GM23338 (cell line): ENCODE measurements around the gene AMOTL1. TPM values are rescaled to one million over a fixed set of nuclear protein-coding genes. Genes with fewer than 3 reads are reported as not detected.

Experiments used
- ATAC-seq: fragments of 200-7000 bp; cut with Tn5 transposase; 3 replicates; pipeline ENCODE4 v1.9.1; 2020
- DNase-seq: peaks from one replicate; pipeline ENCODE4 v3.0.0-alpha.2; 2015; ENCODE audit warnings: low spot score
- H2AFZ ChIP-seq: fragments of 200-600 bp; sonication (generic); 2 replicates; pipeline ENCODE4 v1.8.0; 2016; ENCODE audit warnings: antibody characterized with exemption, mild to moderate bottlenecking, moderate library complexity
- H3F3A ChIP-seq: fragments of 200-600 bp; sonication (generic); replicated peaks from 2 replicates; pipeline ENCODE4 v1.8.0; 2017; ENCODE audit warnings: antibody characterized with exemption, mixed run types, low read depth
- H3K27ac ChIP-seq: fragments of 200-600 bp; sonication (generic); 2 replicates; pipeline ENCODE4 v1.6.1; 2016; ENCODE audit warnings: low read depth
- H3K27me3 ChIP-seq: fragments of 200-600 bp; sonication (generic); 2 replicates; pipeline ENCODE4 v1.8.0; 2016; ENCODE audit warnings: mild to moderate bottlenecking, mixed run types, moderate library complexity; ENCODE audit not compliant: insufficient read depth
- H3K36me3 ChIP-seq: fragments of 200-600 bp; sonication (generic); 2 replicates; pipeline ENCODE4 v1.8.0; 2016; ENCODE audit warnings: mild to moderate bottlenecking; ENCODE audit not compliant: insufficient read depth
- H3K4me1 ChIP-seq: fragments of 200-600 bp; sonication (generic); 2 replicates; pipeline ENCODE4 v1.8.0; 2016; ENCODE audit warnings: mild to moderate bottlenecking, moderate library complexity; ENCODE audit not compliant: insufficient read depth
- H3K4me2 ChIP-seq: fragments of 200-600 bp; sonication (generic); 2 replicates; pipeline ENCODE4 v1.7.1; 2017; ENCODE audit warnings: mixed run types
- H3K4me3 ChIP-seq: fragments of 200-600 bp; sonication (generic); 2 replicates; pipeline ENCODE4 v1.6.1; 2016; ENCODE audit warnings: mixed run types
- H3K79me2 ChIP-seq: fragments of 200-600 bp; sonication (generic); replicated peaks from 2 replicates; pipeline ENCODE4 v1.8.0; 2017; ENCODE audit warnings: mild to moderate bottlenecking; ENCODE audit not compliant: insufficient read depth
- H3K9me2 ChIP-seq: fragments of 200-600 bp; sonication (generic); 2 replicates; pipeline ENCODE4 v1.8.0; 2017; ENCODE audit not compliant: insufficient read depth
- H4K20me1 ChIP-seq: fragments of 200-600 bp; sonication (generic); replicated peaks from 2 replicates; pipeline ENCODE4 v1.8.0; 2017; ENCODE audit warnings: mild to moderate bottlenecking; ENCODE audit not compliant: insufficient read depth
- H3K27ac Mint-ChIP-seq: 2 replicates; pipeline ENCODE4 v1.8.0; 2020; ENCODE audit warnings: inconsistent platforms, mild to moderate bottlenecking, moderate library complexity, mixed read lengths
- H3K27me3 Mint-ChIP-seq: 3 replicates; pipeline ENCODE4 v1.8.0; 2022; ENCODE audit warnings: low read depth, mild to moderate bottlenecking, moderate library complexity, mixed read lengths, inconsistent platforms; ENCODE audit not compliant: insufficient read depth, poor library complexity
- H3K36me3 Mint-ChIP-seq: 3 replicates; pipeline ENCODE4 v1.8.0; 2021; ENCODE audit warnings: low read depth, mild to moderate bottlenecking, inconsistent platforms, moderate library complexity, mixed read lengths
- H3K4me1 Mint-ChIP-seq: 3 replicates; pipeline ENCODE4 v1.8.0; 2020; ENCODE audit warnings: mild to moderate bottlenecking, inconsistent platforms, mixed read lengths
- H3K4me3 Mint-ChIP-seq: 3 replicates; pipeline ENCODE4 v1.8.0; 2021; ENCODE audit warnings: moderate library complexity, mild to moderate bottlenecking, inconsistent platforms, mixed read lengths
- H3K9me3 Mint-ChIP-seq: 3 replicates; pipeline ENCODE4 v1.8.0; 2020; ENCODE audit warnings: moderate library complexity, mild to moderate bottlenecking, inconsistent platforms, mixed read lengths
- CREB1 ChIP-seq: fragments of 250-450 bp; sonication (Bioruptor Pico); IDR thresholded peaks from 2 replicates; pipeline ENCODE4 v1.5.0; 2020; ENCODE audit warnings: low read depth, mild to moderate bottlenecking, moderate library complexity
- ETS1 ChIP-seq: IDR thresholded peaks from 2 replicates; pipeline ENCODE4 v1.6.1; 2016; ENCODE audit warnings: antibody characterized with exemption
- EZH2phosphoT487 ChIP-seq: fragments of 200-600 bp; sonication (generic); IDR thresholded peaks from one replicate; pipeline ENCODE4 v1.8.1; 2018; ENCODE audit warnings: antibody characterized with exemption; ENCODE audit not compliant: unreplicated experiment
- JUNB ChIP-seq: IDR thresholded peaks from one replicate; pipeline ENCODE4 v1.6.1; 2016; ENCODE audit warnings: antibody characterized with exemption; ENCODE audit not compliant: unreplicated experiment
- POLR2AphosphoS5 ChIP-seq: IDR thresholded peaks from 2 replicates; pipeline ENCODE4 v1.6.1; 2016; ENCODE audit warnings: antibody characterized with exemption, low read depth
- REST ChIP-seq: IDR thresholded peaks from one replicate; pipeline ENCODE4 v1.6.1; 2018; ENCODE audit warnings: antibody characterized with exemption; ENCODE audit not compliant: unreplicated experiment
- STAT1 ChIP-seq: IDR thresholded peaks from one replicate; pipeline ENCODE4 v1.6.1; 2016; ENCODE audit warnings: antibody characterized with exemption; ENCODE audit not compliant: unreplicated experiment
- ZNF114 ChIP-seq: fragments of 250-450 bp; sonication (Bioruptor Pico); IDR thresholded peaks from 2 replicates; pipeline ENCODE4 v1.5.0; 2020; ENCODE audit warnings: mild to moderate bottlenecking, moderate library complexity
- ZNF331 ChIP-seq: fragments of 250-450 bp; sonication (Bioruptor Pico); IDR thresholded peaks from 2 replicates; pipeline ENCODE4 v1.5.0; 2020; ENCODE audit warnings: low read depth, mild to moderate bottlenecking, moderate library complexity
- ZNF462 ChIP-seq: fragments of 250-450 bp; sonication (Bioruptor Pico); IDR thresholded peaks from 2 replicates; pipeline ENCODE4 v1.5.0; 2020; ENCODE audit warnings: mild to moderate bottlenecking, moderate library complexity
- polyA plus RNA-seq: library from polyadenylated mRNA; unstranded; fragments of >200 nt; fragmentation: Nextera tagmentation; extraction: Ambion mirVana; gene quantifications from 2 replicates; pipeline ENCODE4 v1.2.1, GENCODE V29; 2016
- total RNA-seq: library from RNA; depleted of rRNA; stranded (reverse); fragments of >200 nt; shearing (Covaris generic); gene quantifications from 2 replicates; pipeline ENCODE4 v1.2.3, GENCODE V29; 2014

Gene AMOTL1
- total and polyA plus RNA-seq, 2 experiments from 2014 or later: 4.3 to 18.7 TPM

GRCh38 chr11:94870422-94870821 is 102.3 kb downstream of the AMOTL1 start:
- Histone ChIP-seq H3K4me2 (no peak overlapping the region), H3K27ac (no peak overlapping the region), H3K36me3 (no peaks in the 10 kb centered on the region), H3K9me2 (no peaks in the 10 kb centered on the region), H4K20me1 (no peaks in the 10 kb centered on the region), H2AFZ (no peak overlapping the region), H3K27me3 (no peaks in the 10 kb centered on the region), H3K79me2 (no peaks in the 10 kb centered on the region), H3F3A (no peaks in the 10 kb centered on the region), H3K4me3 (no peak overlapping the region), H3K4me1 (peaks cover 4% of the 10 kb centered on the region; the same call in 1 of the 2 replicates)
- DNase-seq: no peak
- Mint-ChIP-seq H3K4me3 (no peak overlapping the region), H3K36me3 (peaks cover 68% of the 10 kb centered on the region), H3K9me3 (no peaks in the 10 kb centered on the region), H3K4me1 (peaks cover 16% of the 10 kb centered on the region; the same call in 2 of the 3 replicates), H3K27me3 (peaks cover 8% of the 10 kb centered on the region), H3K27ac (no peak overlapping the region)
- ATAC-seq: no peak
- TF ChIP-seq ZNF462 (CRISPR knock-in tag) (no peak), EZH2phosphoT487 (no peak), ETS1 (no peak), JUNB (no peak), REST (no peak), POLR2AphosphoS5 (no peak), ZNF331 (CRISPR knock-in tag) (no peak), STAT1 (no peak), CREB1 (CRISPR knock-in tag) (no peak), ZNF114 (no peak)
